T-helper 2 cell treated with Interferon-gamma antibody and Interleukin-4, amounts not matched to agents 5 μg/mL and 100 μg/mL, for 36 hours (primary cell): ENCODE measurements around the gene HYOU1.
"Not testable (repeated sequence)": the region's sequence is repeated elsewhere in the genome, so short reads cannot be mapped to it uniquely, and the experiment has no call there.

Experiments
- DNase-seq: peaks from one replicate; pipeline ENCODE4 v3.0.0; 2021; ENCODE audit warnings: low spot score
- H3K27ac Mint-ChIP-seq: one replicate; pipeline ENCODE4 v1.8.0; 2021; ENCODE audit warnings: mild to moderate bottlenecking, mixed read lengths
- H3K27me3 Mint-ChIP-seq: one replicate; pipeline ENCODE4 v1.8.0; 2021; ENCODE audit warnings: low read depth, mixed read lengths
- H3K36me3 Mint-ChIP-seq: one replicate; pipeline ENCODE4 v1.8.0; 2021; ENCODE audit warnings: low read depth, mixed read lengths
- H3K4me1 Mint-ChIP-seq: one replicate; pipeline ENCODE4 v1.8.0; 2021; ENCODE audit warnings: low read depth, mixed read lengths
- H3K4me3 Mint-ChIP-seq: one replicate; pipeline ENCODE4 v1.8.0; 2022; ENCODE audit warnings: mild to moderate bottlenecking, moderate library complexity, mixed read lengths
- H3K9me3 Mint-ChIP-seq: one replicate; pipeline ENCODE4 v1.8.0; 2021; ENCODE audit warnings: mixed read lengths

The HYOU1 gene

DNA sequence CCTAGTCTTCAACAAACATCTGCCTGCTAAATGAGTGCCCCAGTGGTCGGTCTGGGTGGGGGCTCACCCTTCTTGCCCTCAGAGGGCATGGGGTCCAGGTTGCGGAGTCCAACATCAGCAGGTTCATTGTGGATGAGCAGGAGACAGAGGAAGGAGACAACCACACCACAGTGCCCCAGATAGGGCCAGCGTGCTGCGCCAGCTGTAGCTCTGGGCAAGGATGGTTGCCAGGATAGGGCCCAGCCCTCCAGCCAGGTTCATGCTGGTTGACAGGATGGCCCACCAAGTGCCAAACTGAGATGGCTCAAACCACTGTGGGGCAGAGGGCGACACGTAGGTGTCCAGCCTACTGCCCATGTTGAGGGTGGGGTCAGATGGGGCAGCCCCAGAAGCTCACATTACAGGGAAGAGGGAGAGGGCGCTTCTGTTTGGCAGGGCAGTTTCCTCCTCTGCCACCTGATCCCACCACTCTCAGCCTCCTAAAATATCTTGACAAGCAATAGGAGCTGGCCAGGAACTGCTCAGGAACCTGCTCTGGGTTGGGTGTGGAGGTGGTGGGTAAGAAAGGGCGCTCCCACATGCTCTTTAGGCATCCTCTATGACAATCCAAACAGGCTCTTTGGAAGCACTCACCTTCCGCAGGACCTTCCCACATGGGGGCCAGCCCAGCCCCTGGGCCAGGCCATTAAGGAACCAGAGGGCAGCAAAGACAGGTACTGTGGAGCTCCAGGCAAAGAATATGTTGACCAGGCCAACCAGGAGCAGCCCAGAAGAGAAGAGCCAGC lies 29.3 kb downstream of the HYOU1 start:
- Mint-ChIP-seq H3K27ac (no peak overlapping the region), H3K27me3 (no peaks in the 10 kb centered on the region), H3K4me1 (peaks cover 28% of the 10 kb centered on the region), H3K36me3 (peaks cover 30% of the 10 kb centered on the region), H3K9me3 (no peaks in the 10 kb centered on the region), H3K4me3 (no peak overlapping the region)
- DNase-seq: no peak

DNA sequence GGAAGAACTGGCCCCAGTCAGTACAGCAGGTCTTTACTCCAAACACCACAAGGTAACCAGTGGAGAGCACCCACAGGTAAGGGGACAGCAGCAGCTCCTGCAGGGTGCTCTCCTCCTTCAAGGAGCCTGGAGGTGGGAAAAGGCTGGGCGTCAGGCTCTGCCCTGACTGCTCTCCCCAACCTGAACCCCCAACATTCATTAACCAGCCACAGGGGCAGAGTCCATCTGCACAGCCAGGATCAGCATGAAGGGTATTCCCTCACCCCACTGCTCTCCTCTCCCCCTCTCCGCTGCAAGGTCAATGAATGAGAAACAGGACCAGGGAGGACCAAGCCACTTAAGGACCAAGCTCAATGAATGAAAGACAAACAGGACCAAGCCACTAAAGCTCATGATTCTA lies 30.0 kb downstream of the HYOU1 start:
- no peaks in the 10 kb centered on the region for H3K27me3 Mint-ChIP-seq
- H3K36me3 Mint-ChIP-seq: peaks cover 32% of the 10 kb centered on the region
- no peak overlapping the region for H3K27ac Mint-ChIP-seq
- H3K9me3 Mint-ChIP-seq: no peaks in the 10 kb centered on the region
- peaks cover 28% of the 10 kb centered on the region for H3K4me1 Mint-ChIP-seq
- DNase-seq: no peak
- no peak overlapping the region for H3K4me3 Mint-ChIP-seq

DNA sequence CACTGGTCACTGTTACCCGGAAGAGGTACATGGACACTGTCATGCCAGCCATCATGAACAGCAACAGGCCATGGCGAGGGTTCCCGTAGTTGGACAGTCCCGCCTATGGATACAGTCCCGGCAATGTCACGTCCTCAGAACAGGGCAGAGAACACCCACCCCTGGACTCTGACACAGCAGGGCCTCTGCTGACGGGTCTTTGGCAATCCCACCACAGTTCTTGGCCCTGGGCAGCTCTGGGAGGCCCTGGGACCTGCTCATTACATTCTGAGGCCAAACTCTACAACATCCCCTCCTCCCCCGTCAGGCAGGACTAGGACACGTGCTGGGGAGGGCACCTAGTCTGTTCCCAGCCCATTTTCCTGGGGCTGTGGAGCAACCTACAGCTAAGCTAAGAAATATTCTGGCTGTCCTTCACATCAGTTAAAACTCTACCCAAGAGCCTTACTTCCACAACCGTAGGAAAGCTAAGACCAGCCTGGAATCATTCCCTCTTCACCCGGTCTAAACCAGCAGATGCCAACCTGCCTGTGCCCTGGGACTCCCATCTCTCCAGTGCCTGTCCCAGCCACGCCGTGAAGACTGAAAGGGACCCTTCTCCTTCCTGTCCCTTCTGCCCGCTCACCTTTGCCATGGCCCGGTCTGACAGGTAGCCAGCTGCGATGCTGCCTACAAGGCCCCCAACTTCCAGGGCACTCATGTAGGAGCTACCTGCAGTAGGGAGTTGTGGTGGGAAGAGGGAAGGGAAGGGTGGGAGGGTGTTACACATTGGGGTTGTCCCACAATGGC lies 30.8 kb downstream of the HYOU1 start:
- no peak for DNase-seq
- Mint-ChIP-seq H3K4me3 (no peak overlapping the region), H3K27me3 (no peaks in the 10 kb centered on the region), H3K9me3 (no peaks in the 10 kb centered on the region), H3K27ac (no peak overlapping the region), H3K36me3 (peaks cover 40% of the 10 kb centered on the region), H3K4me1 (peaks cover 32% of the 10 kb centered on the region)

DNA sequence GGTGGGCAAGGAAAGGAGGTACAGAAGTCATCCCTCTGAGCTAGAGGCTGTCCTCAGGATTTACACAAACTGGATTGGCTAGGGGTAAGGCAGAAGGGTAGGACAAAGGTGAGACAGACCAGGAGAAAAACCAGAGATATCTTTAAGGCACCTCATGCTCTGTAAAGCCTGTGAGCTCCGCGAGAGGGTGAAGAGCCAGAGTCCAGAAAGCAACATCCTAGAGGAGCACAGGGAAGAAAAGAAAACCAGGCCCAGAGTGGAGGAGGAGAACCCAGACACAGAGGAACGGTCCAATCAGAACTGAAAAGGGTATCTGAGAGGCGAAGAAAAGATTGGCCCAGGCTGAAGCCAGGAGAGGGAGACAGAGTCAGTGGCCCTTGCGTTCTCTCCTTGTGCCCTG lies 31.5 kb downstream of the HYOU1 start:
- H3K9me3 Mint-ChIP-seq: no peaks in the 10 kb centered on the region
- H3K36me3 Mint-ChIP-seq: peaks cover 40% of the 10 kb centered on the region
- no peaks in the 10 kb centered on the region for H3K27me3 Mint-ChIP-seq
- no peak for DNase-seq
- H3K4me1 Mint-ChIP-seq: peaks cover 34% of the 10 kb centered on the region
- no peak overlapping the region for H3K4me3 Mint-ChIP-seq
- no peak overlapping the region for H3K27ac Mint-ChIP-seq

DNA sequence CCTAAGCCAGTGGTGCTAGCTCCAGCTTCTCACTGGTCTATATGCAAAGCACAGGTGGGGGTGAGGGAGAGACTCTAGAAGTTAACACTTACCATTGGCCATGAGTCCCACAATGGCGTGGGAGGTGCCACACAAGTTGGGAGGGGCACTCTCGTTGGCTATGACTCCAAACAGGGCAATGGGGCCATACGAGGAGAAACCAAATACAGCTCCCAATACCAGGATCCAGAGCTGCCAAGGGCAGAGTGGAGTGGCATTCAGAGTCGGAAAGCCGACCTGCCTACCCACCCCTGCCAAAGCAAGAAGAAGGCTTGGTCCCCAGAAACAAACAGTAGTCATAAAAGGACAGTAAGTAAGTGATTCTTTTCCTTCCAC lies 31.9 kb downstream of the HYOU1 start:
- no peaks in the 10 kb centered on the region for H3K27me3 Mint-ChIP-seq
- peaks cover 35% of the 10 kb centered on the region for H3K4me1 Mint-ChIP-seq
- no peak for DNase-seq
- H3K36me3 Mint-ChIP-seq: peaks cover 41% of the 10 kb centered on the region
- no peak overlapping the region for H3K4me3 Mint-ChIP-seq
- H3K27ac Mint-ChIP-seq: peak overlapping the region; percentile 11
- H3K9me3 Mint-ChIP-seq: no peaks in the 10 kb centered on the region

DNA sequence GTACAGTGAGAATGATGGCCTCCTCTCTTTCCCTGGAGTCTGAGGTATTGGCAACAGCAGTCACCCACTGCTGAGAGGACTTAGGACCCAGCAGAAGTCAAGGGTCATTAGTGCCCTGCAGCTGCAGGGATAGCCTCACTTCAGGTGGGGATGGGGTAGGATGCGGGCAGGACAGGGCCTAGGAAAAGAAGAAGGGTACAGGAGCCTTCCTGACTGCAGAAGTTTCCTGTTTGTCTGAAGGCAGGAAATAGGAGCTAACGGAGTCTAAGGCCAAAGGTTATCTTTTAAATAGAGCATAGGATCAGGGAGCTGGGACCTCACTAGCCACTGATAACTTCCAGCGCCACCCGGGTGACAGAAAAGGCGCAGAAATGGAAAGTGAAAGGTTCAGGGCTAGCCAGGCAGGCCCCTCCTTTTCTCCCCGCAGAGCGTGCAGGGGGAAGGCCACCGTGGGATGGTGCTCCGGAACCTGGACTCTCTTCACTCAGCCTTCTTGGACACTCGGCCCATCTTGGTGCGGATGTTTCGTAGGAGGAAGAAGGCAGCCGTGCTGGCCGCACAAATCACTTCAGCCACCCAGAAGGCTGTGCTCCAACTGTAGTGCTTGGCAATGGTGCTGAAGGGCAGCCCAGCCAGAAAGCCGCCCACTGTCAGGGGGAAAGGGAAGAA lies 32.4 kb downstream of the HYOU1 start:
- DNase-seq: no peak
- Mint-ChIP-seq H3K4me1 (peaks cover 37% of the 10 kb centered on the region), H3K4me3 (no peak overlapping the region), H3K27me3 (no peaks in the 10 kb centered on the region), H3K9me3 (no peaks in the 10 kb centered on the region), H3K27ac (peak overlapping the region; percentile 67), H3K36me3 (peaks cover 46% of the 10 kb centered on the region)

DNA sequence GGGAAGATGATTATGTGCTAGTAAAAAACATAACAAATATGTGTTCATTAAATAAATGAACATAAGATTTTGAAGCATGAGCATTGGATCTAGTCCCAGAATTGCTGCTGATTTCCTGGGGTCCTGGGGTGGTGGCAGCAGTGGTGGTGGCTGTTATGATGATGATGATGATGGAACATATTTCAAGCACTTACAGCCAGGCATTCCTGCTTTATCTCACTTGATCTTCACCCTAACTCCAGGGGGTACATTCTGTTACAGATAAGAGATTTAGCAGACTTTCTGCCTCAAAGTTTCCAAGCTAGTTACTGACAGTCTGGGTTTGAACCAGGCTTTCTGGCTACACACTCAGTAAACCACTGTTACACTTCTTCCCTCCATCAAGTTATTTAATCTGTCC lies 33.3 kb downstream of the HYOU1 start:
- Mint-ChIP-seq H3K4me3 (no peak overlapping the region), H3K9me3 (no peaks in the 10 kb centered on the region), H3K4me1 (peaks cover 28% of the 10 kb centered on the region)

DNA sequence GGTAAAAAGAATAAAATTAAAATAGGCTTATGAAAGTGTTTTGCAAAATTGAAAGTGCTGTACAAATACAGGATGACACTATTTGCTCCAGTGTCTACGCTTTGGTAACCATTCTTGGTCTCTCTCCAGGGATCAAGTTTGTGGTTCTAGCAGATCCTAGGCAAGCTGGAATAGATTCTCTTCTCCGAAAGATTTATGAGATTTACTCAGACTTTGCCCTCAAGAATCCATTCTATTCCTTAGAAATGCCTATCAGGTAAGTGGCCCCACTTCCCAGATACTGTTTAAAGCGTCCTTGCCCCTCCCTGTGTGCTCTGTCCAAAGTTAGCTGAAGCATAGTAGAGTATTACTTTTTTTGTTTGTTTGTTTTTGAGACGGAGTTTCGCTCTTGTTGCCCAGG lies 35.4 kb downstream of the HYOU1 start:
- Mint-ChIP-seq H3K4me3 (no peak overlapping the region), H3K9me3 (no peaks in the 10 kb centered on the region), H3K4me1 (peaks cover 30% of the 10 kb centered on the region), H3K27ac (peak overlapping the region; percentile 47), H3K36me3 (peaks cover 59% of the 10 kb centered on the region), H3K27me3 (no peaks in the 10 kb centered on the region)
- no peak for DNase-seq

More for the DNA sequence above, 33.3 kb downstream of the HYOU1 start:
- no peak for DNase-seq
- H3K27ac Mint-ChIP-seq: peak overlapping the region; percentile 11
- H3K27me3 Mint-ChIP-seq: no peaks in the 10 kb centered on the region
- H3K36me3 Mint-ChIP-seq: peaks cover 45% of the 10 kb centered on the region

DNA sequence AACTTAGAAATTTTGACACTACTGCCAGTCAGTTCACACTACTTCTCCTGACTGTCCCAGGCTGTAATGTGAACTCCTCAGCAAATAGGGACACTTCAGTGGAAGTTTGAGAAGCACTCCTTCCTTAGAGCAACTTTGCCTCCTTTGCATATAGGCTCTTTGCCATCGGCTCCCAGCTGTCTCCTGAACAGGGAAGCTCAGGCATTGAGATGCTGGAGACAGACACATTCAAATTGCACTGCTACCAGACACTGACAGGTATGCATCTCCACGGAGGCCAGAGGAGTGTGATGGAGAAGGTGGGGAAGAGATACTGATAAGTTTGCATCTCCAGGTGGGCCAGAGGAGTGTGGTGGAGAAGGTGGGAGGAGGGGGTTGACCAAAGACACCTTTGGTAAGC lies 37.0 kb downstream of the HYOU1 start:
- H3K4me3 Mint-ChIP-seq: peak overlapping the region; percentile 99
- no peaks in the 10 kb centered on the region for H3K27me3 Mint-ChIP-seq
- H3K4me1 Mint-ChIP-seq: peaks cover 43% of the 10 kb centered on the region
- H3K27ac Mint-ChIP-seq: peak overlapping the region; percentile 100
- no peaks in the 10 kb centered on the region for H3K9me3 Mint-ChIP-seq
- DNase-seq: no peak
- H3K36me3 Mint-ChIP-seq: peaks cover 71% of the 10 kb centered on the region

DNA sequence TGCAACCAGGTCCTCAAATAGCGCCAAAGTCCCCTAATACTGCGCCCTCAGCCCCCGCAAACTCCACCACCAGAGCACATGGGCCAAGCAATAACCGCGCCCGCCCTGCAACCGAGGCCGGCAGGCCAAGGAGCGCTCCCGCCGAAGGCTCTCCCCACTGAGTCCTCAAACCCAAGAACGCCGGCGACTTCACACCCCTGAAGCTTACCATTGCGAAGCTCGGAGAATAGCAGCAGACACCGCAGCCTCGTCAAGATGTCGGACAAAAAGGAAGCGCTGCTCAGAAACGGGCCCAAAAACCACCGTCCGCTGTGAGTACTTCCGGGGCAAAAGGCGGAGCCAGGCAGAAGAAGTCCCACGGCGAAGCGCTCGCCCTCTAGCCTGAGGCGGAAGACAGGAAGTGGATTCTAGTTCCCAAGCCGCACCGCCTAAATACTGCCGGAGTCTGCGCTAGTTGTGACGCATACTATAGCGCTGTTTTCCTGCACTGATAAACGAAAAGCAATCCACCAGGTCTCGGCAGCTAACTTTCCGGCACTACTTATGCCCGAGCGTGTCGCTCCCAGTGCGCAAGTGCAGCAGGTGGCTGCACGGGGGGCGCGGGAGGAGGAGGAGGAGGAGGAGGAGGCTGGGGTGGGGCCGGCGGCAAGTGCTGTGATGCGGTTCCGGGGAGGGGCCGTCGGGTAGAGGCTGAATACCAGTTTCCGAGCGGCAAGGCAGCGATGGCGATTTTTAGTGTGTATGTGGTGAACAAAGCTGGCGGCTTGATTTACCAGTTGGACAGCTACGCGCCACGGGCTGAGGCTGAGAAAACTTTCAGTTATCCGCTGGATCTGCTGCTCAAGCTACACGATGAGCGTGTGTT lies 38.7 kb downstream of the HYOU1 start, which contains the start of the genes RPS25 and TRAPPC4:
RPS25 (minus strand) TSS at position 270 of the 865 bp plus-strand sequence; CDS start at position 211, 59 bp downstream.
TRAPPC4 (plus strand) TSS at position 693 of the 865 bp plus-strand sequence; CDS start at position 723, 30 bp downstream.
- H3K27me3 Mint-ChIP-seq: no peaks in the 10 kb centered on the region
- DNase-seq: peak; percentile 94
- no peaks in the 10 kb centered on the region for H3K9me3 Mint-ChIP-seq
- peak within 1 kb of the TSS; percentile 99 for H3K4me3 Mint-ChIP-seq
- H3K4me1 Mint-ChIP-seq: peaks cover 35% of the 10 kb centered on the region
- peaks cover 68% of the 10 kb centered on the region for H3K36me3 Mint-ChIP-seq
- H3K27ac Mint-ChIP-seq: peak within 1 kb of the TSS; percentile 100

DNA sequence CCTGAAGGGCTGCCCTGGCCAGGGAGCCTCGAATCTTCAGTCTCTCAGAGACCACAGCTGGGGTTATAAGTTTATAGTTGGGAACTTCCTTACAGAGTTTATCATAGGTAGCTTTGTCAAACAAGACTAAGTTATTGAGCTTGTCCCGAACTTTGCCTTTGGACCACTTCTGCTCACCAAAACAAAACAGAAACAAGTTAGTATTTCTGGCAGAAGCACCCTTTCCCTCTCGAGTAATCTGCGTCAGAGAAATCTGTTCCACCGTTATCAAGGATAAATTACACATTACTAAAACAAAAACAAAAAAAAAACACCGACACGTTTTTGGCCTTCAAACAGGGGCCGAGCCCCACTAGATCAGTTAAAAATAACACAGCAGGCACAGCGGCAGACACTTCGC lies 39.6 kb downstream of the HYOU1 start:
- Mint-ChIP-seq H3K4me1 (peaks cover 35% of the 10 kb centered on the region), H3K27ac (peak overlapping the region; percentile 100), H3K36me3 (peaks cover 74% of the 10 kb centered on the region), H3K4me3 (peak overlapping the region; percentile 99)
- not testable (repeated sequence) for H3K27me3 Mint-ChIP-seq, DNase-seq, H3K9me3 Mint-ChIP-seq

DNA sequence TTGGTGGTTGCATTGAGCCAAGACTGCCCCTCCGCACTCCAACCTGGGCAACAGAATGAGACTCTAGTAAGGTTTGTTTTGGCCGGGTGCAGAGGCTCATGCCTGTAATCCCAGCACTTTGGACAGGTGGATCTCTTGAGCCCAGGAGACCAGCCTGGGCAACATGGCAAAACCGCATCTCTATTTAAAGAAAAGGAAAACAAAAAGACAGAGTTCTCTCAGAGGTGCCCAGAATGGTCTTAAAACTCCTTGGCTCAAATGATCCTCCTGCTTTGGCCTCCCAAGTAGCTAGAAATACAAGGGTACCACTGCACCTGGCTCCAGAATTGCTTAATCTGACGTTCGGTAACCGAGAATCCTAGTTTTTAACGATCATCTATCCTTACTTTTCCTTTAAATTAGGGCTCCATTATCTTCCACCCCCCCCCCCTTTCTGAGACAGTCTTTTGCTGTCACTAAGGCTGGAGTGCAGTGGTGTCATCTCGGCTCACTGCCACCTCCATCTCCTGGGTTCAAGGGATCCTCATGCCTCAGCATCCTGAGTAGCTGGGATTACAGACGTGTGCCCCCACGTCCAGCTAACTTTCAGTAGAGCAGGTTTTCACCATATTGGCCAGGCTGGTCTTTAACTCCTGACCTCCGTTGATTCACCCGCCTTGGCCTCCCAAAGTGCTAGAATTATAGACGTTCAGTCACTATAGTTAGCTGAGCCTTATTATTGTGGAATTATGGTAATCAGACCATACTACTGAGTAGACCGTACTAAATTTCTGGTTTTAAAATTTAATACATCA lies 40.6 kb downstream of the HYOU1 start:
- Mint-ChIP-seq H3K36me3 (peaks cover 69% of the 10 kb centered on the region), H3K27ac (peak overlapping the region; percentile 26), H3K4me1 (peaks cover 33% of the 10 kb centered on the region)

More for the DNA sequence above, 40.6 kb downstream of the HYOU1 start:
- H3K4me3 Mint-ChIP-seq: peak overlapping the region; percentile 99
- no peaks in the 10 kb centered on the region for H3K9me3 Mint-ChIP-seq
- H3K27me3 Mint-ChIP-seq: no peaks in the 10 kb centered on the region
- DNase-seq: no peak
